Skeletal muscle satellite cell (primary cell): ENCODE results near the gene ZMYND8.

Source experiments
- H3K27me3 ChIP-seq: 2 replicates; pipeline ENCODE4 v1.7.0; 2013; ENCODE audit warnings: low read length; ENCODE audit not compliant: control insufficient read depth, insufficient read depth
- H3K36me3 ChIP-seq: 2 replicates; pipeline ENCODE4 v1.7.0; 2013; ENCODE audit warnings: mild to moderate bottlenecking, control low read depth, low read length; ENCODE audit not compliant: insufficient read depth
- H3K4me1 ChIP-seq: 2 replicates; pipeline ENCODE4 v1.7.0; 2013; ENCODE audit warnings: low read length; ENCODE audit not compliant: control insufficient read depth, insufficient read depth
- H3K4me2 ChIP-seq: 2 replicates; pipeline ENCODE4 v1.7.0; 2013; ENCODE audit warnings: mild to moderate bottlenecking, low read length
- H3K4me3 ChIP-seq: 2 replicates; pipeline ENCODE4 v1.7.0; 2013; ENCODE audit warnings: low read length
- H3K9ac ChIP-seq: 2 replicates; pipeline ENCODE4 v1.7.0; 2013; ENCODE audit warnings: mild to moderate bottlenecking, low read depth, low read length, moderate library complexity
- H3K9me3 ChIP-seq: replicated peaks from 2 replicates; pipeline ENCODE4 v1.7.0; 2013; ENCODE audit warnings: mild to moderate bottlenecking, control low read depth, low read length

Gene ZMYND8

DNA sequence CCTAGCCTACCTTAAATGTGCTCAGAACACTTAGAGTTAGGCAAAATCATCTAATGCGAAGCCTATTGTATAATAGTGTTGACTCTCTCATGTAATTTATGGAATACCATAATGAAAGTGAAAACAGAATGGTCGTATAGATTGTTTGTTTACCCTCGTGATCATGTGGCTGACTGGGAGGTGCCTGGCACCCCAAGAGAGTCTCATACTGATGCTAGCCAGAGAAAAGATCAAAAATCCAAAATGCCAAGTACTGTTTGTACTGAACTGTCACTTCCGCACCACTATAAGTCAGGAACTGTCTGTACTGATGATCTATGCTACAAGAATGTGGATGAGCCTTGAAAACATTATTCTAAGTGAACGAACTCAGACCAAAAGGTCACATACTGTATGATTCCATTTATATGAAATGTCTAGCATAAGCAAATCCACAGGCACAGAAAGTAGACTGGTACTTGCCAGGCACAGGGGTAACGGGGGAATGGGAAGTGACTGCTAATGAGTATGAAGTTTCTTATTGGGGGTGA lies 22.4 kb downstream of the ZMYND8 start:
- Histone ChIP-seq H3K9me3 (peaks cover 4% of the 10 kb centered on the region), H3K4me1 (peaks cover 75% of the 10 kb centered on the region), H3K4me3 (peak overlapping the region; percentile 54), H3K9ac (peak overlapping the region; percentile 76), H3K36me3 (peaks cover 54% of the 10 kb centered on the region), H3K27me3 (no peaks in the 10 kb centered on the region), H3K4me2 (peak overlapping the region; percentile 76)

- H3K4me3 ChIP-seq: no peak overlapping the region
- no peaks in the 10 kb centered on the region for H3K27me3 ChIP-seq
- peaks cover 4% of the 10 kb centered on the region for H3K9me3 ChIP-seq
- H3K4me2 ChIP-seq: no peak overlapping the region
- H3K36me3 ChIP-seq: peaks cover 45% of the 10 kb centered on the region
- H3K9ac ChIP-seq: peak overlapping the region; percentile 11
- peaks cover 81% of the 10 kb centered on the region for H3K4me1 ChIP-seq
Observed at GRCh38 chr20:47332381-47333206, 23.9 kb downstream of the ZMYND8 start.

- H3K27me3 ChIP-seq: no peaks in the 10 kb centered on the region
- H3K4me2 ChIP-seq: peak overlapping the region; percentile 54
- peaks cover 87% of the 10 kb centered on the region for H3K4me1 ChIP-seq
- peaks cover 45% of the 10 kb centered on the region for H3K36me3 ChIP-seq
- H3K4me3 ChIP-seq: peak overlapping the region; percentile 20
- H3K9me3 ChIP-seq: peaks cover 4% of the 10 kb centered on the region
- H3K9ac ChIP-seq: peak overlapping the region; percentile 66
Observed at GRCh38 chr20:47330933-47331708, 25.4 kb downstream of the ZMYND8 start.

DNA sequence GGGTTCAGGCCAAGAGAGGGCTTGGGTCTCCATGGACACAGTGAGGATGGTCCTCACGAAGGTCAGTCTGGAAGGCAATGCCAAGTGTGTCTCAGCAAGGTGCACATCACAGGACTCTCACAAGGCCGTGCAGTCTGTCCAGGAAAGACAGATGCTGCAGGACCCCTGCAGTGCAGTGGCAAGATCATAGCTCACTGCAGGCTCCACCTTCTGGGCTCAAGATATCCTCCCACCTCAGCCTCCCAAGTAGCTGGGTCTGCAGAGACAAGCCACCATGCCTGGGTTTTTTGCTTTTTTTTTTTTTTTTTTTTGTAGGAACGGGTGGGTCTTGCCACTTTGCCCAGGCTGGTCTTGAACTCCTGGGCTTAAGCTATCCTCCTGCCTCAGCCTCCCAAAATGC lies 26.4 kb downstream of the ZMYND8 start:
- Histone ChIP-seq H3K27me3 (no peaks in the 10 kb centered on the region), H3K4me2 (no peak overlapping the region), H3K36me3 (peaks cover 39% of the 10 kb centered on the region), H3K9me3 (peaks cover 4% of the 10 kb centered on the region), H3K4me1 (peaks cover 83% of the 10 kb centered on the region), H3K4me3 (no peak overlapping the region), H3K9ac (no peak overlapping the region)

DNA sequence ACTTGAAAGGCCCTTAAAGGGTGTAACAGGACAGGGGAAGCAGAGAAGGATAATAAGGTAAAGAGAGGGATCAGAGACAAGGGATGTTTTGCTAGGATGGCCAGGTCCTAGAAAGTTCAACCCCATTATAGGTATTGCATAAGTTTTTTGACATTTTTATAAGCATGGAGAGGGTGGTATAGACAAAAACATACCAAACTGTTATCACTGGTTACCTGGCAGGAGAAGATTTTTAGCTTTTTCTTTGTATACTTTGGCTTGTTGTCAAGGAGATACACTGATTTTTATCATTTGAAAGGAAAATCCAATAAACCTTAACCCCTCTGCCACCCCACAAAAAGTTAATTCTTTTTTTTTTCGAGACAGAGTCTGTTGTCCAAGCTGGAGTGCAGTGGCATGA lies 28.4 kb downstream of the ZMYND8 start:
- H3K36me3 ChIP-seq: peaks cover 37% of the 10 kb centered on the region
- peaks cover 68% of the 10 kb centered on the region for H3K4me1 ChIP-seq
- no peak overlapping the region for H3K4me3 ChIP-seq
- H3K9ac ChIP-seq: no peak overlapping the region
- H3K4me2 ChIP-seq: no peak overlapping the region
- no peaks in the 10 kb centered on the region for H3K27me3 ChIP-seq
- H3K9me3 ChIP-seq: peaks cover 4% of the 10 kb centered on the region

DNA sequence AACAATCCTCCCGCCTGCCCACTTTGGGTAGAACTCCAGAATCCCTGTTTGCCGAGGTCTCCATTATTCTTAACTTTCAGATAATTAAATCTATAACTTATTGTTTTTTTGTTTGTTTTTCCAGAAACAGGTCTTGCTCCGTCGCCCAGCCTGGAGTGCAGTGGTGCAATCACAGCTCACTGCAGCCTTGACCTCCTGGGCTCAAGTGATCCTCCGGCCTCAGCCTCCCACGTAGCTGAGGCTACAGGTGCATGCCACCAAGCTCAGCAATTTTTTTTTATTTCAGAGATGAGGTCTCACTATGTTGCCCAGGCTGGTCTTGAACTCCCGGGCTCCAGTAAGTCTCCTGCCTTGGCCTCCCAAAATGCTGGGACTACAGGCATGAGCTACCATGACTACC lies 28.8 kb downstream of the ZMYND8 start:
- Histone ChIP-seq H3K4me1 (peaks cover 64% of the 10 kb centered on the region), H3K4me3 (no peak overlapping the region), H3K9ac (no peak overlapping the region), H3K4me2 (no peak overlapping the region), H3K9me3 (peaks cover 4% of the 10 kb centered on the region), H3K27me3 (no peaks in the 10 kb centered on the region), H3K36me3 (peaks cover 34% of the 10 kb centered on the region)

- no peaks in the 10 kb centered on the region for H3K27me3 ChIP-seq
- peak overlapping the region; percentile 25 for H3K4me2 ChIP-seq
- H3K9ac ChIP-seq: peak overlapping the region; percentile 67
- H3K36me3 ChIP-seq: peaks cover 26% of the 10 kb centered on the region
- H3K9me3 ChIP-seq: peaks cover 4% of the 10 kb centered on the region
- H3K4me3 ChIP-seq: no peak overlapping the region
- H3K4me1 ChIP-seq: peaks cover 54% of the 10 kb centered on the region
Observed at GRCh38 chr20:47326658-47327268, 29.7 kb downstream of the ZMYND8 start.

DNA sequence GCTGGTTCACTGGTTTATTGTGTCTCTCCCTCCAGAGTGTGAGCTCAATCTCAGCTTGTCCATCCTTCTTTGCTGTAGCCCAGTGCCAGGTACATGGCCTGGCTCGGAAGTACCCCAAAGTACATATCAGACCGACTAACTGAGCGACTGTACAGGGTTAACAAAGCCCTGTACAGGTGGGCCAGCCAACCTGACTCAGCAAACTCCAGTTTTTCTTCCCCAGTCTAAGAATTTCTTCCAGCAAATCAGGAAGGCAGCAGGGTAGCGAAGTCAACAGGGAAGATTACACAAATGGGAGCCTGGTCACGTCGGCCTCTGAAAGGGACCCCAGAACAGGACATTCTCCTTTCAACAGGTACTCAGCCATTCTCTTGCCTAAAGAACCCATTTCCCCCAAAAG lies 31.3 kb downstream of the ZMYND8 start:
- Histone ChIP-seq H3K36me3 (peaks cover 14% of the 10 kb centered on the region), H3K9me3 (no peaks in the 10 kb centered on the region), H3K4me1 (peaks cover 49% of the 10 kb centered on the region), H3K27me3 (no peaks in the 10 kb centered on the region), H3K4me3 (no peak overlapping the region), H3K9ac (no peak overlapping the region), H3K4me2 (no peak overlapping the region)

GRCh38 chr20:47320990-47321805 lies 35.3 kb downstream of the ZMYND8 start:
- Histone ChIP-seq H3K9ac (no peak overlapping the region), H3K27me3 (no peaks in the 10 kb centered on the region), H3K9me3 (no peaks in the 10 kb centered on the region), H3K4me3 (no peak overlapping the region), H3K36me3 (peaks cover 13% of the 10 kb centered on the region), H3K4me2 (no peak overlapping the region), H3K4me1 (peaks cover 57% of the 10 kb centered on the region)

DNA sequence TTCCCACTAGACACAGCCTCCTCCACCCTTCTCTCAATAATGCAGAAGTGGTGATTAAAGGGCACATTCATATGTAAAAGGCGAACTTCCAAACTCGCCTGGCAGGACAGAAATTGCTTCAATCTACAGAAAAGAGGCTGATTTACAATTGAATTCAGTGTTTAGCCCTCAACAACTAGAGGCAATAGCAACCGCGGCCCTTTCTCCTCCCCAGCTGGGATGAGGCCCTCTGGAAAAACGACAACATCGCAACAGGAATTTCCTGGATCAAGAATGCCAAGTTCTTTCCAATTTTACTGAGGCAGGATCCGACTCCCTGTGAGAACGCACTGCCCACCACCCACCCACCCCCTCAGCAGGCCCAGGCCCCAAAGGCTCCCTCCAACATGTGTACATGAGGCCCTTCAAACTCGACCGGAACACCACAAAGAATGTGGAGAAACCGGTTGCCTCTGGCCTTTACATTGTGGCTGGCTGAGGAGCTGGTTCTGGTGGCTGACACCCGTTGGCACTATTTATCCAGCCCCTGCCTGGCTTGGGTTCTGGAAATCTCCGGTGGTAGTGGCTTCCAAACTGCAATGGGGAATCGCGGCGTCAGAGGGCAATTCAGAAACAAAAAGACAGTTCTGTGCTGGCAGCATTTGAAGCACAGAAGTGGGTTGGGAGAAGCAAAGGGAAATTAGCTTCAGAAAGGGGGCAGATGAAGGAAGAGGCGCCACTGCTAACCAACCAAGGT lies 36.8 kb downstream of the ZMYND8 start:
- H3K27me3 ChIP-seq: no peaks in the 10 kb centered on the region
- peaks cover 8% of the 10 kb centered on the region for H3K36me3 ChIP-seq
- H3K4me1 ChIP-seq: peaks cover 64% of the 10 kb centered on the region
- peak overlapping the region; percentile 71 for H3K4me2 ChIP-seq
- H3K9ac ChIP-seq: peak overlapping the region; percentile 95
- H3K4me3 ChIP-seq: peak overlapping the region; percentile 58
- no peaks in the 10 kb centered on the region for H3K9me3 ChIP-seq
